Liver (tissue), 9 donors: ENCODE results near the gene KIF26B. TPM values are rescaled to one million over a fixed set of nuclear protein-coding genes. Genes with fewer than 3 reads are reported as not detected.

Source experiments
- DNase-seq: peaks from one replicate; pipeline ENCODE4 v3.0.0-alpha.2; 2017; ENCODE audit warnings: low spot score
- H3K27ac ChIP-seq, 2 donors: one replicate each; pipeline ENCODE4 v1.7.0; 2013; ENCODE audit warnings: inconsistent platforms in 2 of 2, low read length in 2 of 2, control low read depth in 1 of 2, low read depth in 1 of 2, mild to moderate bottlenecking in 1 of 2
- H3K27me3 ChIP-seq, 4 donors: one replicate each; pipeline versions ENCODE4 v1.6.1 to v1.7.0; 2013; ENCODE audit warnings: low read length in 3 of 4, inconsistent platforms in 1 of 4, mild to moderate bottlenecking in 1 of 4, moderate library complexity in 1 of 4; ENCODE audit not compliant: control insufficient read depth in 4 of 4, insufficient read depth in 4 of 4
- H3K36me3 ChIP-seq, 4 donors: one replicate each; pipeline versions ENCODE4 v1.6.1 to v1.7.0; 2013; ENCODE audit warnings: low read length in 3 of 4, mild to moderate bottlenecking in 3 of 4, low read depth in 1 of 4, moderate library complexity in 1 of 4; ENCODE audit not compliant: control insufficient read depth in 4 of 4, insufficient read depth in 3 of 4
- H3K4me1 ChIP-seq, 4 donors: one replicate each; pipeline versions ENCODE4 v1.6.1 to v1.7.0; 2013; ENCODE audit warnings: low read length in 3 of 4, mild to moderate bottlenecking in 3 of 4, moderate library complexity in 1 of 4; ENCODE audit not compliant: control insufficient read depth in 4 of 4, insufficient read depth in 4 of 4
- H3K4me3 ChIP-seq, 3 donors: one replicate each; pipeline versions ENCODE4 v1.6.1 to v1.7.0; 2013; ENCODE audit warnings: low read length in 3 of 3, control low read depth in 1 of 3, low read depth in 1 of 3, mild to moderate bottlenecking in 1 of 3
- H3K9ac ChIP-seq, 2 donors: one replicate each; pipeline ENCODE4 v1.7.0; 2013; ENCODE audit warnings: low read length in 2 of 2, mild to moderate bottlenecking in 2 of 2, moderate library complexity in 2 of 2, control low read depth in 1 of 2, low read depth in 1 of 2
- H3K9me3 ChIP-seq, 4 donors: one replicate each; pipeline versions ENCODE4 v1.6.1 to v1.7.0; 2013; ENCODE audit warnings: low read length in 3 of 4; ENCODE audit not compliant: control insufficient read depth in 4 of 4
- EGR1 ChIP-seq, 2 donors: IDR thresholded peaks; 2 replicates each; pipeline ENCODE4 v1.6.1; 2016 to 2018; ENCODE audit warnings: antibody characterized with exemption in 2 of 2, low read depth in 2 of 2
- FOXA1 ChIP-seq: IDR thresholded peaks from 2 replicates; pipeline ENCODE4 v1.6.1; 2016; ENCODE audit warnings: antibody characterized with exemption
- FOXA2 ChIP-seq: IDR thresholded peaks from 2 replicates; pipeline ENCODE4 v1.6.1; 2016; ENCODE audit warnings: antibody characterized with exemption
- GABPA ChIP-seq, 2 donors: IDR thresholded peaks in 1 of 2; conservative IDR thresholded peaks in 1 of 2; 2 replicates each; pipeline ENCODE4 v1.6.1; 2016; ENCODE audit warnings: antibody characterized with exemption in 2 of 2, mild to moderate bottlenecking in 1 of 2, moderate library complexity in 1 of 2
- HNF4A ChIP-seq, 2 donors: conservative IDR thresholded peaks; 2 replicates each; pipeline ENCODE4 v1.6.1; 2016; ENCODE audit warnings: antibody characterized with exemption in 2 of 2, mild to moderate bottlenecking in 2 of 2
- HNF4G ChIP-seq: IDR thresholded peaks from 2 replicates; pipeline ENCODE4 v1.6.1; 2016; ENCODE audit warnings: antibody characterized with exemption
- JUND ChIP-seq, 2 donors: IDR thresholded peaks; 2 replicates each; pipeline ENCODE4 v1.6.1; 2016; ENCODE audit warnings: antibody characterized with exemption in 2 of 2
- NR2F2 ChIP-seq: IDR thresholded peaks from 2 replicates; pipeline ENCODE4 v1.6.1; 2016; ENCODE audit warnings: antibody characterized with exemption
- RAD21 ChIP-seq, 2 donors: IDR thresholded peaks; 2 replicates each; pipeline ENCODE4 v1.6.1; 2016; ENCODE audit warnings: antibody characterized with exemption in 2 of 2, mild to moderate bottlenecking in 2 of 2
- RXRA ChIP-seq, 2 donors: IDR thresholded peaks; 2 replicates each; pipeline ENCODE4 v1.6.1; 2017 to 2018; ENCODE audit warnings: antibody characterized with exemption in 2 of 2, mild to moderate bottlenecking in 1 of 2
- SP1 ChIP-seq: IDR thresholded peaks from 2 replicates; pipeline ENCODE4 v1.6.1; 2018; ENCODE audit warnings: antibody characterized with exemption, mild to moderate bottlenecking
- TAF1 ChIP-seq: conservative IDR thresholded peaks from 2 replicates; pipeline ENCODE4 v1.6.1; 2016; ENCODE audit warnings: antibody characterized with exemption, mild to moderate bottlenecking
- YY1 ChIP-seq: IDR thresholded peaks from 2 replicates; pipeline ENCODE4 v1.6.1; 2016; ENCODE audit warnings: antibody characterized with exemption, mild to moderate bottlenecking
- WGBS: extraction: QIAGEN DNeasy Blood & Tissue Kit; methylation state at CpG from one replicate; pipeline ENCODE4 v1.1.7; 2013; 5-methylcytosine and 5-hydroxymethylcytosine counted together
- polyA plus RNA-seq, 2 donors: library from polyadenylated mRNA; stranded (reverse) in 1 of 2; unstranded in 1 of 2; fragments of 200-250 nt in 1 of 2; fragments of >200 nt in 1 of 2; fragmentation: Nextera tagmentation in 1 of 2; extraction: Ambion mirVana in 1 of 2; gene quantifications; one replicate each; pipeline versions ENCODE4 v1.2.1 to v1.2.3, GENCODE V29; 2013 to 2015
- total RNA-seq, 2 donors: library from RNA; depleted of rRNA; stranded (reverse); fragments of >200 nt; gene quantifications; one replicate each; pipeline ENCODE4 v1.2.3, GENCODE V29; 2014
- TF ChIP-seq, protein P1 (sequence below): IDR thresholded peaks from 2 replicates; pipeline ENCODE4 v1.6.1; 2016; ENCODE audit warnings: antibody characterized with exemption
- TF ChIP-seq, protein P2 (sequence below): fragments of 150-350 bp; IDR thresholded peaks from 2 replicates; pipeline ENCODE4 v1.5.1; 2017; ENCODE audit warnings: improper control_type of control experiment, low read depth, low read length; ENCODE audit not compliant: missing input control
- TF ChIP-seq, protein P3 (sequence below): IDR thresholded peaks from 2 replicates; pipeline ENCODE4 v1.6.1; 2016; ENCODE audit warnings: antibody characterized with exemption, mild to moderate bottlenecking
- TF ChIP-seq, protein P4 (sequence below): IDR thresholded peaks from 2 replicates; pipeline ENCODE4 v1.6.1; 2016; ENCODE audit warnings: antibody characterized with exemption
- TF ChIP-seq, protein P5 (sequence below): IDR thresholded peaks from 2 replicates; pipeline ENCODE4 v1.6.1; 2016; ENCODE audit warnings: antibody characterized with exemption
- donor health status: healthy.
- donor health status: healthy.
- donor health status: healthy.
- donor health status: healthy.
- donor health status: healthy.

The KIF26B gene
- total and polyA plus RNA-seq, 4 donors: 0.10 to 1.7 (median 0.34) TPM

DNA sequence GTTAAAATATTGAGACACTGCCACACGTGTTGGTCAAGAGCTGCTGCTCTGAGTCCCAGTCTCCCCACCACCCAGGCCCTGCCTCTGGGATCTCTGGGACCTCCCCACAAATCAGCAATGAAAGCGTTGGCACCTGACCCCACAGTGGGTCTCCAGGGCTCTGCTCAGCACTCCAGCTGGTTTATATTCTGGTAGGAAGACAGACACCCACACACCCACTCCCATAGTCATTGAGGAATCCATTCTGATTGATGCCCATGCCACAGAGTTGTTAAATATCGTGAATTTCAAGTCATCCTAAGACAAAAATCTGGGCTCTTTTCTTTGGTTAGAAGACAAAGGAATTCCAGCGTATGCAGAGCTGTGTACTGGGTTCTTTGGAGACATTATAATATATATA, 91.6 kb downstream of the KIF26B start:
- H3K9me3 ChIP-seq: peaks cover 0 to 3% (median 0%) of the 10 kb centered on the region in 4 donors
- no peaks in the 10 kb centered on the region for H3K27me3 ChIP-seq
- no peak overlapping the region for H3K4me3 ChIP-seq
- no peak overlapping the region for H3K9ac ChIP-seq
- H3K4me1 ChIP-seq: no peaks in the 10 kb centered on the region
- no peaks in the 10 kb centered on the region for H3K36me3 ChIP-seq
- WGBS: 63% methylated on average over 4 of the region's 4 CpGs
- no peak for DNase-seq
- TF ChIP-seq, protein P1, sequence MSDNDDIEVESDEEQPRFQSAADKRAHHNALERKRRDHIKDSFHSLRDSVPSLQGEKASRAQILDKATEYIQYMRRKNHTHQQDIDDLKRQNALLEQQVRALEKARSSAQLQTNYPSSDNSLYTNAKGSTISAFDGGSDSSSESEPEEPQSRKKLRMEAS: no peak
- TF ChIP-seq FOXA2 (no peak), EGR1 (IDR thresholded peaks at IDR 0.05; ENCODE audit: low read depth in 2 of 2) (no peak), JUND (IDR thresholded peaks at IDR 0.05) (no peak), HNF4G (no peak), HNF4A (conservative IDR thresholded peaks at IDR 0.05) (no peak), TAF1 (no peak), SP1 (no peak), RAD21 (IDR thresholded peaks at IDR 0.05) (no peak), NR2F2 (no peak), RXRA (IDR thresholded peaks at IDR 0.05) (no peak), GABPA (IDR thresholded peaks at IDR 0.05 in 1 of 2, conservative IDR thresholded peaks at IDR 0.05 in 1 of 2) (no peak)
- TF ChIP-seq, protein P2, sequence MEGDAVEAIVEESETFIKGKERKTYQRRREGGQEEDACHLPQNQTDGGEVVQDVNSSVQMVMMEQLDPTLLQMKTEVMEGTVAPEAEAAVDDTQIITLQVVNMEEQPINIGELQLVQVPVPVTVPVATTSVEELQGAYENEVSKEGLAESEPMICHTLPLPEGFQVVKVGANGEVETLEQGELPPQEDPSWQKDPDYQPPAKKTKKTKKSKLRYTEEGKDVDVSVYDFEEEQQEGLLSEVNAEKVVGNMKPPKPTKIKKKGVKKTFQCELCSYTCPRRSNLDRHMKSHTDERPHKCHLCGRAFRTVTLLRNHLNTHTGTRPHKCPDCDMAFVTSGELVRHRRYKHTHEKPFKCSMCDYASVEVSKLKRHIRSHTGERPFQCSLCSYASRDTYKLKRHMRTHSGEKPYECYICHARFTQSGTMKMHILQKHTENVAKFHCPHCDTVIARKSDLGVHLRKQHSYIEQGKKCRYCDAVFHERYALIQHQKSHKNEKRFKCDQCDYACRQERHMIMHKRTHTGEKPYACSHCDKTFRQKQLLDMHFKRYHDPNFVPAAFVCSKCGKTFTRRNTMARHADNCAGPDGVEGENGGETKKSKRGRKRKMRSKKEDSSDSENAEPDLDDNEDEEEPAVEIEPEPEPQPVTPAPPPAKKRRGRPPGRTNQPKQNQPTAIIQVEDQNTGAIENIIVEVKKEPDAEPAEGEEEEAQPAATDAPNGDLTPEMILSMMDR: no peak
- TF ChIP-seq, protein P3, sequence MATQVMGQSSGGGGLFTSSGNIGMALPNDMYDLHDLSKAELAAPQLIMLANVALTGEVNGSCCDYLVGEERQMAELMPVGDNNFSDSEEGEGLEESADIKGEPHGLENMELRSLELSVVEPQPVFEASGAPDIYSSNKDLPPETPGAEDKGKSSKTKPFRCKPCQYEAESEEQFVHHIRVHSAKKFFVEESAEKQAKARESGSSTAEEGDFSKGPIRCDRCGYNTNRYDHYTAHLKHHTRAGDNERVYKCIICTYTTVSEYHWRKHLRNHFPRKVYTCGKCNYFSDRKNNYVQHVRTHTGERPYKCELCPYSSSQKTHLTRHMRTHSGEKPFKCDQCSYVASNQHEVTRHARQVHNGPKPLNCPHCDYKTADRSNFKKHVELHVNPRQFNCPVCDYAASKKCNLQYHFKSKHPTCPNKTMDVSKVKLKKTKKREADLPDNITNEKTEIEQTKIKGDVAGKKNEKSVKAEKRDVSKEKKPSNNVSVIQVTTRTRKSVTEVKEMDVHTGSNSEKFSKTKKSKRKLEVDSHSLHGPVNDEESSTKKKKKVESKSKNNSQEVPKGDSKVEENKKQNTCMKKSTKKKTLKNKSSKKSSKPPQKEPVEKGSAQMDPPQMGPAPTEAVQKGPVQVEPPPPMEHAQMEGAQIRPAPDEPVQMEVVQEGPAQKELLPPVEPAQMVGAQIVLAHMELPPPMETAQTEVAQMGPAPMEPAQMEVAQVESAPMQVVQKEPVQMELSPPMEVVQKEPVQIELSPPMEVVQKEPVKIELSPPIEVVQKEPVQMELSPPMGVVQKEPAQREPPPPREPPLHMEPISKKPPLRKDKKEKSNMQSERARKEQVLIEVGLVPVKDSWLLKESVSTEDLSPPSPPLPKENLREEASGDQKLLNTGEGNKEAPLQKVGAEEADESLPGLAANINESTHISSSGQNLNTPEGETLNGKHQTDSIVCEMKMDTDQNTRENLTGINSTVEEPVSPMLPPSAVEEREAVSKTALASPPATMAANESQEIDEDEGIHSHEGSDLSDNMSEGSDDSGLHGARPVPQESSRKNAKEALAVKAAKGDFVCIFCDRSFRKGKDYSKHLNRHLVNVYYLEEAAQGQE: no peak
- TF ChIP-seq, protein P4, sequence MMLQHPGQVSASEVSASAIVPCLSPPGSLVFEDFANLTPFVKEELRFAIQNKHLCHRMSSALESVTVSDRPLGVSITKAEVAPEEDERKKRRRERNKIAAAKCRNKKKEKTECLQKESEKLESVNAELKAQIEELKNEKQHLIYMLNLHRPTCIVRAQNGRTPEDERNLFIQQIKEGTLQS: no peak
- no peak overlapping the region for H3K27ac ChIP-seq

DNA sequence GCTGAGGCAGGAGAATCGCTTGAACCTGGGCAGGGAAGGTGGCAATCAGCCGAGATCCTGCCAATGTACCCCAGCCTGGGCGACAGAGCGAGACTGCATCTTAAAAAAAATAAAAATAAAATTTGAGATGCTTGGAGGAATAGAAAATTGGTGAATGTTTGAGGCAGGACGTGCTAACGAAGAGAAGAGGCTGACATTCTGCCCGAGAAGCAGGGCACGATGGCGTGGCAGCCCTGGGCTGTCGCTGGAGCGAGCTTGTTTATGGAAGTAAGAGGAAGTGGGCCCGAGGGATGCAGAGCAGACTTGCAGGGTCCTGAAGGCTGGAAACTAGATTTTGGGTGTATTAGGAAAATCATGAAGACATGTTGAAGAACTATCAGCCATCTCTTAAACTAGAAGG, 92.6 kb downstream of the KIF26B start:
- Histone ChIP-seq H3K4me1 (no peaks in the 10 kb centered on the region), H3K27ac (no peak overlapping the region), H3K4me3 (no peak overlapping the region), H3K9ac (no peak overlapping the region), H3K9me3 (peaks cover 0 to 5% (median 0%) of the 10 kb centered on the region in 4 donors), H3K36me3 (no peaks in the 10 kb centered on the region), H3K27me3 (no peaks in the 10 kb centered on the region)
- TF ChIP-seq RXRA (IDR thresholded peaks at IDR 0.05): no peak
- TF ChIP-seq HNF4G: no peak
- TF ChIP-seq, protein P5, sequence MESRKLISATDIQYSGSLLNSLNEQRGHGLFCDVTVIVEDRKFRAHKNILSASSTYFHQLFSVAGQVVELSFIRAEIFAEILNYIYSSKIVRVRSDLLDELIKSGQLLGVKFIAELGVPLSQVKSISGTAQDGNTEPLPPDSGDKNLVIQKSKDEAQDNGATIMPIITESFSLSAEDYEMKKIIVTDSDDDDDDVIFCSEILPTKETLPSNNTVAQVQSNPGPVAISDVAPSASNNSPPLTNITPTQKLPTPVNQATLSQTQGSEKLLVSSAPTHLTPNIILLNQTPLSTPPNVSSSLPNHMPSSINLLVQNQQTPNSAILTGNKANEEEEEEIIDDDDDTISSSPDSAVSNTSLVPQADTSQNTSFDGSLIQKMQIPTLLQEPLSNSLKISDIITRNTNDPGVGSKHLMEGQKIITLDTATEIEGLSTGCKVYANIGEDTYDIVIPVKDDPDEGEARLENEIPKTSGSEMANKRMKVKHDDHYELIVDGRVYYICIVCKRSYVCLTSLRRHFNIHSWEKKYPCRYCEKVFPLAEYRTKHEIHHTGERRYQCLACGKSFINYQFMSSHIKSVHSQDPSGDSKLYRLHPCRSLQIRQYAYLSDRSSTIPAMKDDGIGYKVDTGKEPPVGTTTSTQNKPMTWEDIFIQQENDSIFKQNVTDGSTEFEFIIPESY: no peak
- TF ChIP-seq GABPA (IDR thresholded peaks at IDR 0.05 in 1 of 2, conservative IDR thresholded peaks at IDR 0.05 in 1 of 2): no peak
- TF ChIP-seq FOXA1: no peak
- TF ChIP-seq RAD21 (IDR thresholded peaks at IDR 0.05): no peak
- TF ChIP-seq, protein P4: no peak
- no peak for TF ChIP-seq YY1
- TF ChIP-seq, protein P2: no peak
- TF ChIP-seq, protein P3: no peak
- TF ChIP-seq FOXA2: no peak
- DNase-seq: no peak
- 93% methylated on average over 12 of the region's 12 CpGs for WGBS
